Hepatocyte (in vitro differentiated cells): Measurements from ENCODE around the gene CHST11. TPM values are rescaled to one million over a fixed set of nuclear protein-coding genes. Genes with fewer than 3 reads are reported as not detected.

Source experiments
- DNase-seq: peaks from one replicate; pipeline ENCODE4 v3.0.0-alpha.2; 2016; ENCODE audit warnings: low spot score
- H2AFZ ChIP-seq: fragments of 200-600 bp; sonication (generic); 2 replicates; pipeline ENCODE4 v1.6.0; 2016; ENCODE audit warnings: antibody characterized with exemption, mild to moderate bottlenecking
- H3K27ac ChIP-seq: fragments of 200-600 bp; sonication (generic); 2 replicates; pipeline ENCODE4 v1.5.1; 2016; ENCODE audit warnings: mild to moderate bottlenecking
- H3K27me3 ChIP-seq: fragments of 200-600 bp; sonication (generic); 2 replicates; pipeline ENCODE4 v1.6.1; 2016
- H3K36me3 ChIP-seq: fragments of 200-600 bp; sonication (generic); replicated peaks from 2 replicates; pipeline ENCODE4 v1.5.1; 2016; ENCODE audit warnings: low read depth; ENCODE audit not compliant: insufficient read depth
- H3K4me1 ChIP-seq: fragments of 200-600 bp; sonication (generic); 2 replicates; pipeline ENCODE4 v1.5.1; 2016; ENCODE audit warnings: mild to moderate bottlenecking, moderate library complexity; ENCODE audit not compliant: insufficient read depth
- H3K4me2 ChIP-seq: fragments of 200-600 bp; sonication (generic); 2 replicates; pipeline ENCODE4 v1.6.0; 2016
- H3K4me3 ChIP-seq: fragments of 200-600 bp; sonication (generic); 2 replicates; pipeline ENCODE4 v1.5.1; 2016; ENCODE audit warnings: mild to moderate bottlenecking
- H3K79me2 ChIP-seq: fragments of 200-600 bp; sonication (generic); 2 replicates; pipeline ENCODE4 v1.6.0; 2017; ENCODE audit warnings: mild to moderate bottlenecking
- H3K9me2 ChIP-seq: fragments of 200-600 bp; sonication (generic); replicated peaks from 2 replicates; pipeline ENCODE4 v1.6.0; 2017; ENCODE audit warnings: mild to moderate bottlenecking; ENCODE audit not compliant: insufficient read depth
- H3K9me3 ChIP-seq: fragments of 200-600 bp; sonication (generic); 2 replicates; pipeline ENCODE4 v1.5.1; 2016; ENCODE audit warnings: low read depth, mild to moderate bottlenecking
- H4K20me1 ChIP-seq: fragments of 200-600 bp; sonication (generic); 2 replicates; pipeline ENCODE4 v1.6.0; 2016; ENCODE audit warnings: mild to moderate bottlenecking; ENCODE audit not compliant: insufficient read depth, poor library complexity, severe bottlenecking
- CTCF ChIP-seq: fragments of 200-600 bp; sonication (generic); IDR thresholded peaks from 2 replicates; pipeline ENCODE4 v1.5.1; 2016; ENCODE audit warnings: antibody characterized with exemption, mild to moderate bottlenecking; ENCODE audit not compliant: poor library complexity
- EZH2 ChIP-seq: fragments of 200-600 bp; sonication (generic); IDR thresholded peaks from 2 replicates; pipeline ENCODE4 v1.6.1; 2016; ENCODE audit warnings: antibody characterized with exemption, mild to moderate bottlenecking, borderline replicate concordance
- EZH2phosphoT487 ChIP-seq: fragments of 200-600 bp; sonication (generic); IDR thresholded peaks from one replicate; pipeline ENCODE4 v1.6.1; 2018; ENCODE audit warnings: antibody characterized with exemption, mild to moderate bottlenecking, low read depth, moderate library complexity; ENCODE audit not compliant: unreplicated experiment, severe bottlenecking
- WGBS: methylation state at CpG from one replicate; pipeline ENCODE4 v1.1.6; 2016; ENCODE audit warnings: low lambda C conversion rate; ENCODE audit errors: missing lambda C conversion rate; 5-methylcytosine and 5-hydroxymethylcytosine counted together
- polyA plus RNA-seq: library from polyadenylated mRNA; unstranded; fragments of >200 nt; fragmentation: Nextera tagmentation; extraction: Ambion mirVana; gene quantifications from 2 replicates; pipeline ENCODE4 v1.2.1, GENCODE V29; 2016
- total RNA-seq: library from RNA; depleted of rRNA; stranded (reverse); fragments of >200 nt; gene quantifications from 2 replicates; pipeline ENCODE4 v1.2.3, GENCODE V29; 2014

The CHST11 gene
- total and polyA plus RNA-seq, 2 experiments from 2014 or later, result 5.2 to 8.9 TPM

- Histone ChIP-seq H3K27me3 (no peaks in the 10 kb centered on the region), H4K20me1 (no peaks in the 10 kb centered on the region)
Measured at GRCh38 chr12:104758771-104759170, 302.0 kb downstream of the CHST11 start.

GRCh38 chr12:104761091-104761490 is 304.3 kb downstream of the CHST11 start:
- Histone ChIP-seq H3K27me3 (no peaks in the 10 kb centered on the region), H3K27ac (no peak overlapping the region), H3K4me2 (no peak overlapping the region), H3K9me3 (no peaks in the 10 kb centered on the region), H4K20me1 (no peaks in the 10 kb centered on the region), H3K79me2 (no peaks in the 10 kb centered on the region), H2AFZ (no peak overlapping the region), H3K4me3 (no peak overlapping the region), H3K4me1 (no peaks in the 10 kb centered on the region), H3K36me3 (no peaks in the 10 kb centered on the region), H3K9me2 (no peaks in the 10 kb centered on the region)
- no peak for TF ChIP-seq CTCF
- TF ChIP-seq EZH2phosphoT487, result no peak
- TF ChIP-seq EZH2, result no peak
- DNase-seq, result no peak
- WGBS, result 78% methylated on average over 5 of the region's 5 CpGs

More at GRCh38 chr12:104758771-104759170, 302.0 kb downstream of the CHST11 start:
- Histone ChIP-seq H3K4me2 (no peak overlapping the region), H3K4me1 (no peaks in the 10 kb centered on the region), H3K36me3 (no peaks in the 10 kb centered on the region), H3K9me3 (no peaks in the 10 kb centered on the region), H3K9me2 (no peaks in the 10 kb centered on the region), H3K27ac (no peak overlapping the region), H2AFZ (no peak overlapping the region), H3K79me2 (no peaks in the 10 kb centered on the region), H3K4me3 (no peak overlapping the region)
- TF ChIP-seq EZH2phosphoT487, result no peak
- TF ChIP-seq CTCF, result no peak
- TF ChIP-seq EZH2, result no peak
- no peak for DNase-seq
- 98% methylated on average over 4 of the region's 4 CpGs for WGBS

- H3K4me1 ChIP-seq, result no peaks in the 10 kb centered on the region
- no peak overlapping the region for H3K4me3 ChIP-seq
- no peak overlapping the region for H3K4me2 ChIP-seq
- no peaks in the 10 kb centered on the region for H3K27me3 ChIP-seq
- no peak for TF ChIP-seq CTCF
- no peak for TF ChIP-seq EZH2phosphoT487
- TF ChIP-seq EZH2, result no peak
- H2AFZ ChIP-seq, result no peak overlapping the region
- no peaks in the 10 kb centered on the region for H3K9me3 ChIP-seq
- H3K36me3 ChIP-seq, result no peaks in the 10 kb centered on the region
- H3K27ac ChIP-seq, result no peak overlapping the region
- H3K9me2 ChIP-seq, result no peaks in the 10 kb centered on the region
- no peaks in the 10 kb centered on the region for H3K79me2 ChIP-seq
- H4K20me1 ChIP-seq, result no peaks in the 10 kb centered on the region
- 93% methylated on average over 3 of the region's 3 CpGs for WGBS
- DNase-seq, result no peak
Measured at GRCh38 chr12:104761611-104762010, 304.9 kb downstream of the CHST11 start.
